ENCODE results near the gene B4GALT5. TPM values are rescaled to one million over a fixed set of nuclear protein-coding genes. Genes with fewer than 3 reads are reported as not detected.

The B4GALT5 gene
- total and polyA plus RNA-seq, 4 experiments from 2014 or later: 0.43 to 6.2 (median 4.0) TPM

DNA sequence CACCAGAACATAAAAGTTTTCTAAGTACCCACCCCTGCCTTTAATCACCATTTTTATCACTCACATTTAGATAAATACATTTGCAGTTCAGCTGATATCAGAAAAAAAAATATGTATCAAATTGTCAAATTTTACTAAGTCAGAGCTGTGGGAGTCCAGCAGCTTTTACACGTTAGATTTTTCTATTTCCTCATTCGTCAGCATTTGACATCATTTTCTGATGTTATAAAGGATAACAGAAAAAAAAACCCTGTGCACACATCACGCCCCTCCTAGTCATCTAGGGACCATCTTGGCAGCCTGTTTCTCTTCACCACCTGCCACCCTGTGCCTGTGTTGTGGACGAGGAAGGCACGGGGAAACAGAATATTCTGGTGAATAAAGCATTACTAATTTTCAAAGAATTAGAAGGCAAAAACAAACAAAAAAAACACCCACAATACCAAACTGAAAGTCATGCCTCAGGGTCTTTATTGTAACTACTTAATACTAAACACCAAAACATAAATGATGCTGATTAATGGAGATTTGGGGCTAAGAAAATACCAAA, 12.4 kb downstream of the B4GALT5 start:
- Histone ChIP-seq H3K4me1 (ENCODE audit: insufficient read depth, low read length) (peaks cover 40% of the 10 kb centered on the region), H3K27me3 (ENCODE audit: insufficient read depth, low read length) (no peaks in the 10 kb centered on the region), H3K36me3 (ENCODE audit: insufficient read depth, low read length) (no peaks in the 10 kb centered on the region), H3K27ac (ENCODE audit: low read depth, low read length) (no peak overlapping the region), H3K9me3 (ENCODE audit: control insufficient read depth in 1 of 2, low read length in 2 of 2) (no peaks in the 10 kb centered on the region), H3K4me3 (ENCODE audit: low read length in 2 of 2) (no peak overlapping the region)
- CTCF ChIA-PET (ENCODE audit: partially characterized antibody): interaction anchor here (0.8 kb wide), 1 partner anchor 39 kb away, joined by 3 read pairs; no protein-coding TSS in a partner anchor
- H3K4me3 Mint-ChIP-seq: peak overlapping the region in 3 of 8 donors; percentile 5 to 61 (median 57)
- no peaks in the 10 kb centered on the region for H3K27me3 Mint-ChIP-seq
- DNase-seq: peak in 1 of 5 donors; percentile 25
- no peaks in the 10 kb centered on the region for H3K9me3 Mint-ChIP-seq
- intact Hi-C loops (cut with micrococcal nuclease): no loop called here
- H3K36me3 Mint-ChIP-seq: peaks cover 0 to 4% of the 10 kb centered on the region in 2 donors
- H3K4me1 Mint-ChIP-seq: peaks cover 33 to 66% (median 50%) of the 10 kb centered on the region in 4 donors
- H3K27ac Mint-ChIP-seq: peak overlapping the region in 4 of 7 donors; percentile 55 to 81 (median 74)
- POLR2A ChIA-PET (ENCODE audit: partially characterized antibody): interaction anchor here (1.2 kb wide), 1 partner anchor 13 kb away, joined by 3 read pairs; the partner anchor contains the start of gene B4GALT5

- peaks cover 0 to 4% of the 10 kb centered on the region in 2 donors for H3K36me3 Mint-ChIP-seq
- Histone ChIP-seq H3K36me3 (ENCODE audit: insufficient read depth, low read length) (no peaks in the 10 kb centered on the region), H3K27ac (ENCODE audit: low read depth, low read length) (no peak overlapping the region), H3K4me1 (ENCODE audit: insufficient read depth, low read length) (peaks cover 37% of the 10 kb centered on the region), H3K4me3 (ENCODE audit: low read length in 2 of 2) (no peak overlapping the region), H3K27me3 (ENCODE audit: insufficient read depth, low read length) (no peaks in the 10 kb centered on the region), H3K9me3 (ENCODE audit: control insufficient read depth in 1 of 2, low read length in 2 of 2) (no peaks in the 10 kb centered on the region)
- H3K27ac Mint-ChIP-seq: peak overlapping the region in 2 of 7 donors; percentile 55 to 68
- H3K27me3 Mint-ChIP-seq: no peaks in the 10 kb centered on the region
- ChIA-PET CTCF (ENCODE audit: partially characterized antibody) (interaction anchor here (0.8 kb wide), 1 partner anchor 38 kb away, joined by 3 read pairs; no protein-coding TSS in a partner anchor), POLR2A (ENCODE audit: partially characterized antibody) (interaction anchor here (0.9 kb wide), 1 partner anchor 112 kb away, joined by 3 read pairs; the partner anchor contains the start of gene SLC9A8)
- H3K4me3 Mint-ChIP-seq: peak overlapping the region in 4 of 8 donors; percentile 5 to 18 (median 13)
- intact Hi-C loops (cut with micrococcal nuclease): no loop called here
- no peaks in the 10 kb centered on the region for H3K9me3 Mint-ChIP-seq
- no peak for DNase-seq
- H3K4me1 Mint-ChIP-seq: peaks cover 30 to 66% (median 46%) of the 10 kb centered on the region in 4 donors
Measured at GRCh38 chr20:49700411-49701185, 13.1 kb downstream of the B4GALT5 start.

- peaks cover 28 to 63% (median 42%) of the 10 kb centered on the region in 4 donors for H3K4me1 Mint-ChIP-seq
- POLR2A ChIA-PET (ENCODE audit: partially characterized antibody): interaction anchor here (0.9 kb wide), 1 partner anchor 113 kb away, joined by 3 read pairs; the partner anchor contains the start of gene SLC9A8
- H3K36me3 Mint-ChIP-seq: peaks cover 0 to 4% of the 10 kb centered on the region in 2 donors
- DNase-seq: peak in 1 of 5 donors; percentile 61
- no peaks in the 10 kb centered on the region for H3K9me3 Mint-ChIP-seq
- CTCF ChIA-PET (ENCODE audit: partially characterized antibody): no interaction called here
- no peaks in the 10 kb centered on the region for H3K9me3 ChIP-seq (ENCODE audit: control insufficient read depth in 1 of 2, low read length in 2 of 2)
- intact Hi-C loops (cut with micrococcal nuclease): no loop called here
- no peak overlapping the region for H3K4me3 ChIP-seq (ENCODE audit: low read length in 2 of 2)
- H3K27ac ChIP-seq (ENCODE audit: low read depth, low read length): no peak overlapping the region
- peak overlapping the region in 5 of 7 donors; percentile 36 to 82 (median 53) for H3K27ac Mint-ChIP-seq
- H3K36me3 ChIP-seq (ENCODE audit: insufficient read depth, low read length): no peaks in the 10 kb centered on the region
- peak overlapping the region; percentile 33 to 77 (median 60) for H3K4me3 Mint-ChIP-seq
- H3K27me3 Mint-ChIP-seq: no peaks in the 10 kb centered on the region
- H3K4me1 ChIP-seq (ENCODE audit: insufficient read depth, low read length): peaks cover 33% of the 10 kb centered on the region
- H3K27me3 ChIP-seq (ENCODE audit: insufficient read depth, low read length): no peaks in the 10 kb centered on the region
Measured at GRCh38 chr20:49699200-49699992, 14.3 kb downstream of the B4GALT5 start.

DNA sequence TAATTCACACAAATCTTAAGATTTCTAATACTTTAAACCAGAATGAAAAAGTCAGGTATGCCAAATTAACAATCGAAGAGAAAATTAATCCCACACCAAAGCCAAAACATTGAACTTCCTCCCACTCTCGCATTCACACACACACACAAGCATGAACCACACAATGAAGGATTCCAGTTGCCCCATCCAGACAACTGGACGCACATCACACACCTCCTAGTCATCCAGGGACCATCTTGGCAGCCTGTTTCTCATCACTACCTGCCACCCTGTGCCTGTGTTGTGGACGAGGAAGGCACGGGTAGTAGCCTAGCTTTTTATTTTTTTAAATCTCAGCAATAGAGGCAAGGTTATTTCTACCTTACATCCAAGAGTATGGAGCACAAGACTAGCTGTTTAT, 15.2 kb downstream of the B4GALT5 start:
- CTCF ChIA-PET (ENCODE audit: partially characterized antibody): no interaction called here
- no peaks in the 10 kb centered on the region for H3K27me3 ChIP-seq (ENCODE audit: insufficient read depth, low read length)
- Mint-ChIP-seq H3K27me3 (no peaks in the 10 kb centered on the region), H3K9me3 (no peaks in the 10 kb centered on the region), H3K4me3 (peak overlapping the region in 6 of 8 donors; percentile 31 to 67 (median 44)), H3K36me3 (peaks cover 0 to 4% of the 10 kb centered on the region in 2 donors), H3K27ac (peak overlapping the region in 5 of 7 donors; percentile 19 to 64 (median 26)), H3K4me1 (peaks cover 29 to 71% (median 46%) of the 10 kb centered on the region in 4 donors)
- intact Hi-C loops (cut with micrococcal nuclease): no loop called here
- no peak overlapping the region for H3K4me3 ChIP-seq (ENCODE audit: low read length in 2 of 2)
- peaks cover 33% of the 10 kb centered on the region for H3K4me1 ChIP-seq (ENCODE audit: insufficient read depth, low read length)
- no peaks in the 10 kb centered on the region for H3K36me3 ChIP-seq (ENCODE audit: insufficient read depth, low read length)
- DNase-seq: no peak
- POLR2A ChIA-PET (ENCODE audit: partially characterized antibody): no interaction called here
- H3K9me3 ChIP-seq (ENCODE audit: control insufficient read depth in 1 of 2, low read length in 2 of 2): no peaks in the 10 kb centered on the region
- no peak overlapping the region for H3K27ac ChIP-seq (ENCODE audit: low read depth, low read length)

GRCh38 chr20:49697071-49697470, 16.6 kb downstream of the B4GALT5 start:
- Histone ChIP-seq H3K27ac (ENCODE audit: low read depth, low read length) (no peak overlapping the region), H3K4me3 (ENCODE audit: low read length in 2 of 2) (no peak overlapping the region), H3K36me3 (ENCODE audit: insufficient read depth, low read length) (no peaks in the 10 kb centered on the region), H3K27me3 (ENCODE audit: insufficient read depth, low read length) (no peaks in the 10 kb centered on the region), H3K9me3 (ENCODE audit: control insufficient read depth in 1 of 2, low read length in 2 of 2) (no peaks in the 10 kb centered on the region), H3K4me1 (ENCODE audit: insufficient read depth, low read length) (peaks cover 33% of the 10 kb centered on the region)
- Mint-ChIP-seq H3K4me1 (peaks cover 29 to 74% (median 44%) of the 10 kb centered on the region in 4 donors), H3K4me3 (no peak overlapping the region), H3K27ac (no peak overlapping the region), H3K27me3 (no peaks in the 10 kb centered on the region), H3K9me3 (no peaks in the 10 kb centered on the region), H3K36me3 (peaks cover 0 to 2% of the 10 kb centered on the region in 2 donors)
- CTCF ChIA-PET (ENCODE audit: partially characterized antibody): interaction anchor here (1.6 kb wide), 1 partner anchor 14 kb away, joined by 4 read pairs; no protein-coding TSS in a partner anchor
- POLR2A ChIA-PET (ENCODE audit: partially characterized antibody): no interaction called here
- intact Hi-C loops (cut with micrococcal nuclease): no loop called here
- DNase-seq: no peak

- intact Hi-C loops (cut with micrococcal nuclease): no loop called here
- Mint-ChIP-seq H3K27me3 (no peaks in the 10 kb centered on the region), H3K4me1 (peaks cover 29 to 70% (median 43%) of the 10 kb centered on the region in 4 donors), H3K27ac (no peak overlapping the region), H3K36me3 (no peaks in the 10 kb centered on the region), H3K4me3 (no peak overlapping the region), H3K9me3 (no peaks in the 10 kb centered on the region)
- H3K27ac ChIP-seq (ENCODE audit: low read depth, low read length): no peak overlapping the region
- H3K9me3 ChIP-seq (ENCODE audit: control insufficient read depth in 1 of 2, low read length in 2 of 2): no peaks in the 10 kb centered on the region
- CTCF ChIA-PET (ENCODE audit: partially characterized antibody): interaction anchor here (1.6 kb wide), 1 partner anchor 13 kb away, joined by 4 read pairs; no protein-coding TSS in a partner anchor
- no peak for DNase-seq
- peaks cover 33% of the 10 kb centered on the region for H3K4me1 ChIP-seq (ENCODE audit: insufficient read depth, low read length)
- POLR2A ChIA-PET (ENCODE audit: partially characterized antibody): no interaction called here
- H3K4me3 ChIP-seq (ENCODE audit: low read length in 2 of 2): no peak overlapping the region
- no peaks in the 10 kb centered on the region for H3K27me3 ChIP-seq (ENCODE audit: insufficient read depth, low read length)
- H3K36me3 ChIP-seq (ENCODE audit: insufficient read depth, low read length): no peaks in the 10 kb centered on the region
Measured at GRCh38 chr20:49696594-49696993, 17.1 kb downstream of the B4GALT5 start.
